GM06990 (cell line): Measurements from ENCODE around the gene ARHGEF4.

ENCODE experiments used
- DNase-seq: peaks from one replicate; pipeline ENCODE4 v3.0.0-alpha.2; 2011; ENCODE audit not compliant: insufficient read length; ENCODE audit errors: extremely low read depth
- H3K27me3 ChIP-seq: replicated peaks from 2 replicates; pipeline ENCODE4 v1.6.0; 2011; ENCODE audit warnings: low read length; ENCODE audit not compliant: control insufficient read depth, insufficient read depth
- H3K36me3 ChIP-seq: 2 replicates; pipeline ENCODE4 v1.5.1; 2011; ENCODE audit warnings: low read length; ENCODE audit not compliant: control insufficient read depth, insufficient read depth
- H3K4me3 ChIP-seq: replicated peaks from 2 replicates; pipeline ENCODE4 v1.5.1; 2011; ENCODE audit warnings: low read depth, mild to moderate bottlenecking, control low read depth, low read length
- TF ChIP-seq, protein P1 (sequence below): IDR thresholded peaks from 2 replicates; pipeline ENCODE4 v1.5.1; 2011; ENCODE audit warnings: low read length, control low read depth, mild to moderate bottlenecking, inconsistent platforms; ENCODE audit not compliant: insufficient read depth, poor library complexity, severe bottlenecking

ARHGEF4 gene

GRCh38 chr2:130890941-130891669 is 54.4 kb downstream of the ARHGEF4 start:
- TF ChIP-seq, protein P1, sequence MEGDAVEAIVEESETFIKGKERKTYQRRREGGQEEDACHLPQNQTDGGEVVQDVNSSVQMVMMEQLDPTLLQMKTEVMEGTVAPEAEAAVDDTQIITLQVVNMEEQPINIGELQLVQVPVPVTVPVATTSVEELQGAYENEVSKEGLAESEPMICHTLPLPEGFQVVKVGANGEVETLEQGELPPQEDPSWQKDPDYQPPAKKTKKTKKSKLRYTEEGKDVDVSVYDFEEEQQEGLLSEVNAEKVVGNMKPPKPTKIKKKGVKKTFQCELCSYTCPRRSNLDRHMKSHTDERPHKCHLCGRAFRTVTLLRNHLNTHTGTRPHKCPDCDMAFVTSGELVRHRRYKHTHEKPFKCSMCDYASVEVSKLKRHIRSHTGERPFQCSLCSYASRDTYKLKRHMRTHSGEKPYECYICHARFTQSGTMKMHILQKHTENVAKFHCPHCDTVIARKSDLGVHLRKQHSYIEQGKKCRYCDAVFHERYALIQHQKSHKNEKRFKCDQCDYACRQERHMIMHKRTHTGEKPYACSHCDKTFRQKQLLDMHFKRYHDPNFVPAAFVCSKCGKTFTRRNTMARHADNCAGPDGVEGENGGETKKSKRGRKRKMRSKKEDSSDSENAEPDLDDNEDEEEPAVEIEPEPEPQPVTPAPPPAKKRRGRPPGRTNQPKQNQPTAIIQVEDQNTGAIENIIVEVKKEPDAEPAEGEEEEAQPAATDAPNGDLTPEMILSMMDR, result no peak
- Histone ChIP-seq H3K36me3 (no peaks in the 10 kb centered on the region), H3K27me3 (no peaks in the 10 kb centered on the region), H3K4me3 (no peak overlapping the region)
- no peak for DNase-seq

GRCh38 chr2:130891966-130892365 is 55.3 kb downstream of the ARHGEF4 start:
- DNase-seq, result no peak
- H3K27me3 ChIP-seq, result no peaks in the 10 kb centered on the region; the same call in 1 of the 2 replicates
- no peaks in the 10 kb centered on the region for H3K36me3 ChIP-seq
- TF ChIP-seq, protein P1, result no peak
- H3K4me3 ChIP-seq, result no peak overlapping the region

DNA sequence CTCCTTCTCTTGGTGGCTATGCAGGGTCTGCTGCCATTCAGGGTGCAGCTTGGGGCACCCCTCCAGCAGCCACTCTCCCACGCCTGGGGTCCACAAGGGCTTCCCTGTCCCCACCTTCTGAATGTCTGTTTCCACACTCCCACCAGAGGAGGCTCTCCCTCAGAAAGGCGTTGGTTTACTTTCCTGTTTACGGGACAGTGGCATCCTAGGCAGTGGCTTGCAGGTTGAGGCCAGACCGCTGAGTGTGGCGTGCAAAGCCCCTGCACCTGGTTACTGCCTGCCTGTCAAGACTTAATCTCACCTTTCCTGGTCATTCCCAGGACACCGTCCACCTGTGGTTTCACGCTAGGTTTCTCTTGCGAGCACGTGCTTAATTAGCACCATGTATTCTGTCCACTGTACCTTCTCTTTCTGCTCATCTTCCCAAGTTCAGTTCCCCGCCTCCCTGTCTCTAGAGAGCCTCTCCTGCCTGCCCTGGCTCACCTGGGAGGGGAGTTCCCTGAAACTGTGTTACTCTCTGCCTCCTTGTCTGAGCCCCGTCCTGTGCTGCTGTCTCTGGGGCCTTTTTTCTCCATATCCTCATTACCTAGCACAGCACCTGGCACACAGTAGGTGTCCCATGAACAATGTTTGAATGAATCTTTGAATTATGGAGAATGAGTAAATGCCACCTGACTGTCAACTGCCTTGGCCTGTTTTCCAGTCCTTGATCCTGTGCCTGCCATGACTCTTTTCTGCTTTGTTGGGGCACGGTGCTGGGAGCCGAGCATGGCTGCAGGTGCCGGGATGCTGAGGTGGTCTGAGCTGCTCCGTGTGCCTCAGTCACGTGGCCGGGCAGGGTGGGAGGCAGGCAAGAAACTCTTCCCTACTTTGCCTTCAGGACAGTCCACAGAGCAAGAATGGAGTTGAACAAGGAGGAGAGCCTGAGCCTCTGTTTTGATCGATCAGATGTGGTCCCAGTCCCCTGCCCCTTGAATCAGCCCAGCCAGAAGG is 56.4 kb downstream of the ARHGEF4 start:
- H3K27me3 ChIP-seq, result no peaks in the 10 kb centered on the region; the same call in 1 of the 2 replicates
- TF ChIP-seq, protein P1, result no peak
- no peak for DNase-seq
- H3K36me3 ChIP-seq, result no peaks in the 10 kb centered on the region
- H3K4me3 ChIP-seq, result no peak overlapping the region

DNA sequence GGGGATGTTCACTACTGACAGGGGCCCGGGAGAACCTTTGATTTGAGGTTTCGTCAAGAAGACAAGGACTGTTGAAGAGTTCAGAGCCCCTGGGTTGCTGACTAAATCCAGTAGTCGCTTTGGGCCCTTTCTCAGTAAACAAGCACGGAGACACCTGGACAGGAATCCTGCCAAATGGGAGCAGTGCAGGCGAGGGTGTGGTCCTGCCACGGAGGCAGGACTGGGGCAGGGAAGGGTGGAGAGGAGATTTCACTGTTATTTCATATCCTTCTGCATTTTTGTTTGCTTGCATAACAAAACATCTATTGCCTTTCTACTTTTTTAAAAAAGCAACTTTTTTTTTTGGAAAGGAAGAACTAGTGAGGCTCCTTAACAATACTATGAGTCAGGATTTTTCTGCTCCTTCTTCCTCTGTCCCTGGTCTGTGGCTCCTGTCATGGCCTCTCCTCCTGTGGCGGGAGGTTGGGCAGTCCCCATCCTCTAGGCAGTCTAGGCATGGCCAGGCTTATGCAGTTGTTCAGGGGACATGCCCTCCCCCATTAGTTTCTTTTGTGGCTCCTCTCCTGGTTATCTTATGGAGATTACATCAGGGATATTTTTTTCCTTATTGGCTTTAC is 57.7 kb downstream of the ARHGEF4 start:
- Histone ChIP-seq H3K36me3 (no peaks in the 10 kb centered on the region), H3K27me3 (no peaks in the 10 kb centered on the region; the same call in none of the 2 replicates), H3K4me3 (no peak overlapping the region)
- no peak for DNase-seq
- TF ChIP-seq, protein P1, result no peak

- TF ChIP-seq, protein P1, result no peak
- H3K27me3 ChIP-seq, result no peaks in the 10 kb centered on the region; the same call in none of the 2 replicates
- DNase-seq, result no peak
These were observed 60.1 kb downstream of the ARHGEF4 start for GRCh38 chr2:130896813-130897212.

More at GRCh38 chr2:130896813-130897212, 60.1 kb downstream of the ARHGEF4 start:
- Histone ChIP-seq H3K4me3 (no peak overlapping the region), H3K36me3 (no peaks in the 10 kb centered on the region)
